ENCODE data around the gene LAMC3.

DNA sequence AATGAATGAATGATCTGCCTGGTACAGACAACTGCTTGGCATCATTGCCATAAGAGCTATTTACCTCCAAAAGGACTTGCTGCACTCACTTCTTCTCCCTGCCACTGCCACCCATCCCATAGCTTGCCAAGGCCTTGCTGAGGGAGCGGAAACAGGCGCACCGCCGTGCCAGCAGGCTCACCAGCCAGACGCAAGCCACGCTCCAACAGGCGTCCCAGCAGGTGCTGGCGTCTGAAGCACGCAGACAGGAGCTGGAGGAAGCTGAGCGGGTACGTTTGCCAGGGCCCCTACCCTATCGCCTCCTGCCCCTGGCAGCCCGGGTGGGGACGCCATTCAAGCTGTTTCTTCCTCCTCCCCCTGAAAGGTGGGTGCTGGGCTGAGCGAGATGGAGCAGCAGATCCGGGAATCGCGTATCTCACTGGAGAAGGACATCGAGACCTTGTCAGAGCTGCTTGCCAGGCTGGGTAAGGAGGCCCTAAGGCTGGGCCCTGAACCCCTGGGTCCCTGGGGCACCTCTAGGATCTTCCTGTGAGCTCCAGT, 78.5 kb downstream of the LAMC3 start:
- TF ChIP-seq POLR2A (IDR thresholded peaks at IDR 0.05) (no peak), POLR2AphosphoS5 (IDR thresholded peaks at IDR 0.05) (no peak)
- TF ChIP-seq, protein P1, sequence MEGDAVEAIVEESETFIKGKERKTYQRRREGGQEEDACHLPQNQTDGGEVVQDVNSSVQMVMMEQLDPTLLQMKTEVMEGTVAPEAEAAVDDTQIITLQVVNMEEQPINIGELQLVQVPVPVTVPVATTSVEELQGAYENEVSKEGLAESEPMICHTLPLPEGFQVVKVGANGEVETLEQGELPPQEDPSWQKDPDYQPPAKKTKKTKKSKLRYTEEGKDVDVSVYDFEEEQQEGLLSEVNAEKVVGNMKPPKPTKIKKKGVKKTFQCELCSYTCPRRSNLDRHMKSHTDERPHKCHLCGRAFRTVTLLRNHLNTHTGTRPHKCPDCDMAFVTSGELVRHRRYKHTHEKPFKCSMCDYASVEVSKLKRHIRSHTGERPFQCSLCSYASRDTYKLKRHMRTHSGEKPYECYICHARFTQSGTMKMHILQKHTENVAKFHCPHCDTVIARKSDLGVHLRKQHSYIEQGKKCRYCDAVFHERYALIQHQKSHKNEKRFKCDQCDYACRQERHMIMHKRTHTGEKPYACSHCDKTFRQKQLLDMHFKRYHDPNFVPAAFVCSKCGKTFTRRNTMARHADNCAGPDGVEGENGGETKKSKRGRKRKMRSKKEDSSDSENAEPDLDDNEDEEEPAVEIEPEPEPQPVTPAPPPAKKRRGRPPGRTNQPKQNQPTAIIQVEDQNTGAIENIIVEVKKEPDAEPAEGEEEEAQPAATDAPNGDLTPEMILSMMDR (IDR thresholded peaks at IDR 0.05), result no peak
